ENCODE results near the gene CCDC86. TPM values are rescaled to one million over a fixed set of nuclear protein-coding genes. Genes with fewer than 3 reads are reported as not detected.

CCDC86 gene
- total RNA-seq, 1 experiment from 2014 or later = 53.5 TPM

GRCh38 chr11:60841797-60842667, at the start of gene CCDC86 (continued):
- TF ChIP-seq NR2C2 (CRISPR knock-in tag; IDR thresholded peaks at IDR 0.05) (0 out of 2 replicates have a peak, but pooled peaks have one; percentile 27), IRF1 (CRISPR knock-in tag; IDR thresholded peaks at IDR 0.05) (no peak), NFATC4 (CRISPR knock-in tag; IDR thresholded peaks at IDR 0.05) (no peak), GABPB1 (CRISPR knock-in tag; IDR thresholded peaks at IDR 0.05) (peak; percentile 80), E2F5 (CRISPR knock-in tag; IDR thresholded peaks at IDR 0.05) (no peak), CDX4 (CRISPR knock-in tag; IDR thresholded peaks at IDR 0.05; ENCODE audit: borderline replicate concordance) (no peak), ZNF138 (CRISPR knock-in tag; conservative IDR thresholded peaks at IDR 0.05) (no peak), FOXK1 (CRISPR knock-in tag; IDR thresholded peaks at IDR 0.05) (peak; percentile 99)
- TF ChIP-seq, protein P1, sequence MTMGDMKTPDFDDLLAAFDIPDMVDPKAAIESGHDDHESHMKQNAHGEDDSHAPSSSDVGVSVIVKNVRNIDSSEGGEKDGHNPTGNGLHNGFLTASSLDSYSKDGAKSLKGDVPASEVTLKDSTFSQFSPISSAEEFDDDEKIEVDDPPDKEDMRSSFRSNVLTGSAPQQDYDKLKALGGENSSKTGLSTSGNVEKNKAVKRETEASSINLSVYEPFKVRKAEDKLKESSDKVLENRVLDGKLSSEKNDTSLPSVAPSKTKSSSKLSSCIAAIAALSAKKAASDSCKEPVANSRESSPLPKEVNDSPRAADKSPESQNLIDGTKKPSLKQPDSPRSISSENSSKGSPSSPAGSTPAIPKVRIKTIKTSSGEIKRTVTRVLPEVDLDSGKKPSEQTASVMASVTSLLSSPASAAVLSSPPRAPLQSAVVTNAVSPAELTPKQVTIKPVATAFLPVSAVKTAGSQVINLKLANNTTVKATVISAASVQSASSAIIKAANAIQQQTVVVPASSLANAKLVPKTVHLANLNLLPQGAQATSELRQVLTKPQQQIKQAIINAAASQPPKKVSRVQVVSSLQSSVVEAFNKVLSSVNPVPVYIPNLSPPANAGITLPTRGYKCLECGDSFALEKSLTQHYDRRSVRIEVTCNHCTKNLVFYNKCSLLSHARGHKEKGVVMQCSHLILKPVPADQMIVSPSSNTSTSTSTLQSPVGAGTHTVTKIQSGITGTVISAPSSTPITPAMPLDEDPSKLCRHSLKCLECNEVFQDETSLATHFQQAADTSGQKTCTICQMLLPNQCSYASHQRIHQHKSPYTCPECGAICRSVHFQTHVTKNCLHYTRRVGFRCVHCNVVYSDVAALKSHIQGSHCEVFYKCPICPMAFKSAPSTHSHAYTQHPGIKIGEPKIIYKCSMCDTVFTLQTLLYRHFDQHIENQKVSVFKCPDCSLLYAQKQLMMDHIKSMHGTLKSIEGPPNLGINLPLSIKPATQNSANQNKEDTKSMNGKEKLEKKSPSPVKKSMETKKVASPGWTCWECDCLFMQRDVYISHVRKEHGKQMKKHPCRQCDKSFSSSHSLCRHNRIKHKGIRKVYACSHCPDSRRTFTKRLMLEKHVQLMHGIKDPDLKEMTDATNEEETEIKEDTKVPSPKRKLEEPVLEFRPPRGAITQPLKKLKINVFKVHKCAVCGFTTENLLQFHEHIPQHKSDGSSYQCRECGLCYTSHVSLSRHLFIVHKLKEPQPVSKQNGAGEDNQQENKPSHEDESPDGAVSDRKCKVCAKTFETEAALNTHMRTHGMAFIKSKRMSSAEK (CRISPR knock-in tag; IDR thresholded peaks at IDR 0.05; ENCODE audit: borderline replicate concordance) = no peak

DNA sequence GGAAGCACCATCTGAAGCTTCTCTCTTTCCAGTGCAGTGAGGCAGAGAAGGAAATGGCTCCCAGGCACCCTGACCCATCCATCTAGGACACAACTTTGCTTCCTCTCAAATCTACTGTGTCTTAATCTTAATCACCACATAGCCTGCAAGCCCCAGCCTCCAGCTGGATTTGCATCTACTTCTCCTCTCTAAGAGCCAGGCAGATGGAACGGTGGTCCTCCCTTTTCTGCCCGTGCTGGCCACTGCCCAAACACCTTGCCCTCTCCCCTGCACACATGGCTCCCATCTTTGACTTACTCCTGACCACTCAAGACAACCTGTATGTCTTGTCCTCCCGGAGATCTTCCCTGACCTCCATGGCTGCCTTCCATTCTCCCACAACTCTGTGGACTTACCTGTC, 49.4 kb upstream of the CCDC86 start:
- DNase-seq (ENCODE audit: low spot score) (no peak), ATAC-seq (no peak)
- POLR2A ChIA-PET = no interaction called here
- Mint-ChIP-seq H3K4me3 (no peak overlapping the region), H3K27ac (no peak overlapping the region), H3K27me3 (ENCODE audit: low read depth) (peaks cover 19% of the 10 kb centered on the region), H3K36me3 (peaks cover 23% of the 10 kb centered on the region), H3K4me1 (no peaks in the 10 kb centered on the region), H3K9me3 (peaks cover 49% of the 10 kb centered on the region)
- CTCF ChIA-PET = no interaction called here
- no peak for TF ChIP-seq MXD4 (CRISPR knock-in tag; IDR thresholded peaks at IDR 0.05; ENCODE audit: borderline replicate concordance)
- no peak for TF ChIP-seq GABPB1 (CRISPR knock-in tag; IDR thresholded peaks at IDR 0.05)
- TF ChIP-seq NFATC4 (CRISPR knock-in tag; IDR thresholded peaks at IDR 0.05) = no peak
- TF ChIP-seq, protein P2, sequence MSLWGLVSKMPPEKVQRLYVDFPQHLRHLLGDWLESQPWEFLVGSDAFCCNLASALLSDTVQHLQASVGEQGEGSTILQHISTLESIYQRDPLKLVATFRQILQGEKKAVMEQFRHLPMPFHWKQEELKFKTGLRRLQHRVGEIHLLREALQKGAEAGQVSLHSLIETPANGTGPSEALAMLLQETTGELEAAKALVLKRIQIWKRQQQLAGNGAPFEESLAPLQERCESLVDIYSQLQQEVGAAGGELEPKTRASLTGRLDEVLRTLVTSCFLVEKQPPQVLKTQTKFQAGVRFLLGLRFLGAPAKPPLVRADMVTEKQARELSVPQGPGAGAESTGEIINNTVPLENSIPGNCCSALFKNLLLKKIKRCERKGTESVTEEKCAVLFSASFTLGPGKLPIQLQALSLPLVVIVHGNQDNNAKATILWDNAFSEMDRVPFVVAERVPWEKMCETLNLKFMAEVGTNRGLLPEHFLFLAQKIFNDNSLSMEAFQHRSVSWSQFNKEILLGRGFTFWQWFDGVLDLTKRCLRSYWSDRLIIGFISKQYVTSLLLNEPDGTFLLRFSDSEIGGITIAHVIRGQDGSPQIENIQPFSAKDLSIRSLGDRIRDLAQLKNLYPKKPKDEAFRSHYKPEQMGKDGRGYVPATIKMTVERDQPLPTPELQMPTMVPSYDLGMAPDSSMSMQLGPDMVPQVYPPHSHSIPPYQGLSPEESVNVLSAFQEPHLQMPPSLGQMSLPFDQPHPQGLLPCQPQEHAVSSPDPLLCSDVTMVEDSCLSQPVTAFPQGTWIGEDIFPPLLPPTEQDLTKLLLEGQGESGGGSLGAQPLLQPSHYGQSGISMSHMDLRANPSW (CRISPR knock-in tag; conservative IDR thresholded peaks at IDR 0.05; ENCODE audit: low read depth) = no peak
- no peak for TF ChIP-seq ATF2 (CRISPR knock-in tag; IDR thresholded peaks at IDR 0.05; ENCODE audit: borderline replicate concordance, low read depth)
- TF ChIP-seq ZNF138 (CRISPR knock-in tag; conservative IDR thresholded peaks at IDR 0.05) = no peak
- TF ChIP-seq ZBTB21 (CRISPR knock-in tag; IDR thresholded peaks at IDR 0.05; ENCODE audit: borderline replicate concordance) = no peak
- TF ChIP-seq HMGA2 (CRISPR knock-in tag; IDR thresholded peaks at IDR 0.05) = no peak
- TF ChIP-seq, protein P3, sequence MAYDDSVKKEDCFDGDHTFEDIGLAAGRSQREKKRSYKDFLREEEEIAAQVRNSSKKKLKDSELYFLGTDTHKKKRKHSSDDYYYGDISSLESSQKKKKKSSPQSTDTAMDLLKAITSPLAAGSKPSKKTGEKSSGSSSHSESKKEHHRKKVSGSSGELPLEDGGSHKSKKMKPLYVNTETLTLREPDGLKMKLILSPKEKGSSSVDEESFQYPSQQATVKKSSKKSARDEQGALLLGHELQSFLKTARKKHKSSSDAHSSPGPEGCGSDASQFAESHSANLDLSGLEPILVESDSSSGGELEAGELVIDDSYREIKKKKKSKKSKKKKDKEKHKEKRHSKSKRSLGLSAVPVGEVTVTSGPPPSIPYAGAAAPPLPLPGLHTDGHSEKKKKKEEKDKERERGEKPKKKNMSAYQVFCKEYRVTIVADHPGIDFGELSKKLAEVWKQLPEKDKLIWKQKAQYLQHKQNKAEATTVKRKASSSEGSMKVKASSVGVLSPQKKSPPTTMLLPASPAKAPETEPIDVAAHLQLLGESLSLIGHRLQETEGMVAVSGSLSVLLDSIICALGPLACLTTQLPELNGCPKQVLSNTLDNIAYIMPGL (CRISPR knock-in tag; IDR thresholded peaks at IDR 0.05) = no peak
- TF ChIP-seq, protein P4, sequence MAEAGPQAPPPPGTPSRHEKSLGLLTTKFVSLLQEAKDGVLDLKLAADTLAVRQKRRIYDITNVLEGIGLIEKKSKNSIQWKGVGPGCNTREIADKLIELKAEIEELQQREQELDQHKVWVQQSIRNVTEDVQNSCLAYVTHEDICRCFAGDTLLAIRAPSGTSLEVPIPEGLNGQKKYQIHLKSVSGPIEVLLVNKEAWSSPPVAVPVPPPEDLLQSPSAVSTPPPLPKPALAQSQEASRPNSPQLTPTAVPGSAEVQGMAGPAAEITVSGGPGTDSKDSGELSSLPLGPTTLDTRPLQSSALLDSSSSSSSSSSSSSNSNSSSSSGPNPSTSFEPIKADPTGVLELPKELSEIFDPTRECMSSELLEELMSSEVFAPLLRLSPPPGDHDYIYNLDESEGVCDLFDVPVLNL (CRISPR knock-in tag; IDR thresholded peaks at IDR 0.05; ENCODE audit: borderline replicate concordance, low read depth) = no peak
- no peak for TF ChIP-seq IRF1 (CRISPR knock-in tag; IDR thresholded peaks at IDR 0.05)
